NCI-H2029 treated with DMSO at 0.1 percent for 48 hours (cell line): Measurements from ENCODE around the gene MUSTN1.

Experiments used
- DNase-seq: peaks from one replicate; lab custom pipeline; 2025; lab: John Stamatoyannopoulos, UW

The MUSTN1 gene

DNA sequence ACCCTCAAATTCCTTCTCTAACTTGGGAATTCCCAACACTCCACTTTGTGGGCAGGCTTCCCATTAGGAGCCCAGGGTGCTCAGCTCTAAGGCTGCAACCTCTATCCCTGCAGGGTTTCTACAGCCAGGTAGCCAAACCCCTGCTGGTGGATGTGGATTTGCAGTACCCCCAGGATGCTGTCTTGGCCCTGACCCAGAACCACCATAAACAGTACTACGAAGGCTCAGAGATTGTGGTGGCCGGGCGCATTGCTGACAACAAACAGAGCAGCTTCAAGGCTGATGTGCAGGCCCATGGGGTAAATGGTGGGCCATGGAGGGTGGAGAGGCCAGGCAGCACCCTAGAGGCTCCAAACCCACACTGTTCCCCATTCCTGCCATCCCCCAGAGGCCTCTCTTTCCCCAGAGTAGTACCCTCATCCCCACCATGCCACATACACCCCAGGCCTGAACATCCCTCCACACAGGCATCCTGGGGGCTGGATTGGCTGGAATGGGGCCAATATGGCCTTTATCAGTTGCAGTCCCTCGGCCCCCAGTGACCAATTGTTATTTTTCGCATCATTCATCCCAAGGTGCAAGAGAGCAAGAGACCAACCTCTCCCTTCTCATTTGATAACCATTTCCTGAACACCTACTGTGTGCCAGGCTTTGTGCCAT lies 49.8 kb downstream of the MUSTN1 start:
- no peak for DNase-seq

DNA sequence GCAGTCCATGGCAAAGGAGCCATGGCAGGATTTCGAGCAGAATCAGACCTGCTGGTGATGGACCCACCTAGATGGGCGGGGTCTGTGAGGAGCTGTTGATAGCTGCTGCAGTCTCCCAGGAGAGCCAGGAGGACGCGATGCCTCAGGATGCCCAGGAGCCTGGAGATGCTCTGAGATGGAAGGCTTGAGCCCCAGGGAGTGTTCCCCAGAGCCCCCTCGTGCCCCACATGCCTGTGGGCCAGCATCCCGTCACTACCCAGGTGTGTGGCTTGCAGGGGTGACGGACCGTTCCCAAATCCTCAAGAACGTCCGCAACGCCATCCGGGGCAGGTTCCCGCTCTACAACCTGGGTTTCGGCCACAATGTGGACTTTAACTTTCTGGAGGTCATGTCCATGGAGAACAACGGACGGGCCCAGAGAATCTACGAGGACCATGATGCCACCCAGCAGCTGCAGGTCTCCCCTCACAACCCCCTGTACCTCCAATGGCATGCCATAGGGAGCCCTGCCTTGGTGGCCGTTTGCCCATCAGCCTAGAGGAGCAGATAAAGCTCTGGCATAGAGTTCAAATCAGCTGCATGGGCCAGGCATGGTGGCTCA lies 50.7 kb downstream of the MUSTN1 start:
- no peak for DNase-seq

DNA sequence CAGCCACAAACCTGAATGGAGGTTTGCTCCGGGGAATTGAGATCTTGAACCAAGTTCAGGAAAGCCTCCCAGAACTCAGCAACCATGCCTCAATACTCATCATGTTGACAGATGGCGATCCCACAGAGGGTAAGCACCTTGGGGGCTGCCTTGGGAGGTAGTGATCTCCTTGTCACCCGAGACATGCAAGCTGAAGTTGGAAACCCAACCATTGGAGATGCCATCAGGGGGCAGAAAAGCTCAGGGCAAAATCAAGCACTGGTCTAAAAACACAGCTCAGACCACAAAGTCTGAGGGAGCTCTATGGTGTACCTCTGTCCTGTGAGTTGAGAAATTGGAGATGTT lies 51.6 kb downstream of the MUSTN1 start:
- no peak for DNase-seq
